A549 (cell line): ENCODE measurements around the gene ANXA3.

Source experiments
- CTCF ChIP-seq: fragments of >200 bp; sonication (Bioruptor Twin); formaldehyde crosslinking; IDR thresholded peaks from 3 replicates; pipeline ENCODE4 v1.5.1; 2016
- EHF ChIP-seq: fragments of 250-450 bp; sonication (Bioruptor Pico); IDR thresholded peaks from 2 replicates; pipeline ENCODE4 v1.5.0; 2020; ENCODE audit warnings: mild to moderate bottlenecking
- EP300 ChIP-seq, 2 experiments: fragments of >200 bp; sonication (Bioruptor Twin); formaldehyde crosslinking; IDR thresholded peaks; 2 replicates in 1 of 2; 3 replicates in 1 of 2; pipeline ENCODE4 v1.6.1; 2016 to 2017
- HDAC2 ChIP-seq: fragments of 200-600 bp; sonication (generic); IDR thresholded peaks from 2 replicates; pipeline ENCODE4 v1.6.1; 2016
- PHF8 ChIP-seq: fragments of 200-600 bp; sonication (generic); IDR thresholded peaks from 2 replicates; pipeline ENCODE4 v1.6.1; 2016; ENCODE audit warnings: low read depth, mild to moderate bottlenecking, antibody characterized with exemption, moderate library complexity, borderline replicate concordance
- POLR2A ChIP-seq: IDR thresholded peaks from 2 replicates; pipeline ENCODE4 v1.6.1; 2012; ENCODE audit warnings: mild to moderate bottlenecking, low read length
- POLR2AphosphoS2 ChIP-seq: conservative IDR thresholded peaks from 2 replicates; pipeline ENCODE4 v1.6.1; 2012; ENCODE audit warnings: low read length, improper control_type of control experiment, inconsistent platforms
- REST ChIP-seq: fragments of 200-600 bp; sonication (generic); IDR thresholded peaks from 2 replicates; pipeline ENCODE4 v1.6.1; 2016; ENCODE audit warnings: antibody characterized with exemption, mild to moderate bottlenecking, moderate library complexity
- RFX5 ChIP-seq: fragments of 450-650 bp; IDR thresholded peaks from 2 replicates; pipeline ENCODE4 v1.7.1; 2014; ENCODE audit warnings: antibody characterized with exemption, mild to moderate bottlenecking, moderate library complexity
- RNF2 ChIP-seq: fragments of 200-600 bp; sonication (generic); IDR thresholded peaks from 2 replicates; pipeline ENCODE4 v1.6.1; 2016; ENCODE audit warnings: low read depth, mild to moderate bottlenecking, antibody characterized with exemption, moderate library complexity, borderline replicate concordance
- USF2 ChIP-seq: fragments of 450-650 bp; IDR thresholded peaks from 2 replicates; pipeline ENCODE4 v1.6.1; 2014; ENCODE audit warnings: antibody characterized with exemption
- ZFP36 ChIP-seq: fragments of 450-650 bp; IDR thresholded peaks from 2 replicates; pipeline ENCODE4 v1.6.1; 2014; ENCODE audit warnings: borderline replicate concordance; ENCODE audit not compliant: partially characterized antibody

- TF ChIP-seq CTCF, result no peak
- no peak for TF ChIP-seq ZFP36
- no peak for TF ChIP-seq RFX5
- no peak for TF ChIP-seq EHF (CRISPR knock-in tag)
- no peak for TF ChIP-seq HDAC2
- no peak for TF ChIP-seq POLR2AphosphoS2
- no peak for TF ChIP-seq RNF2
- TF ChIP-seq POLR2A, result no peak
- TF ChIP-seq PHF8, result no peak
- TF ChIP-seq USF2, result no peak
- TF ChIP-seq REST, result no peak
- TF ChIP-seq EP300 (IDR thresholded peaks at IDR 0.05), result no peak
Measured at GRCh38 chr4:78544678-78545077, 6.9 kb upstream of the ANXA3 start.
